Right lung (tissue), 5 donors: Measurements from ENCODE around the gene SLC44A5. TPM values are rescaled to one million over a fixed set of nuclear protein-coding genes. Genes with fewer than 3 reads are reported as not detected.
"Not testable (repeated sequence)": the region's sequence is repeated elsewhere in the genome, so short reads cannot be mapped to it uniquely, and the experiment has no call there.

Experiments
- DNase-seq, 2 donors: peaks; one replicate each; pipeline ENCODE4 v3.0.0-alpha.2; 2013
- polyA plus RNA-seq, 5 donors: library from polyadenylated mRNA; unstranded; fragments of 120-200 nt; gene quantifications; one replicate each; pipeline versions ENCODE4 v1.2.1 to v1.2.3, GENCODE V29; 2013; ENCODE audit warnings: inconsistent platforms in 1 of 5, low replicate concordance in 1 of 5; ENCODE audit not compliant: insufficient read length in 5 of 5, insufficient read depth in 1 of 5

SLC44A5 gene
- polyA plus RNA-seq, 5 donors: 1.0 to 7.4 (median 3.3) TPM

GRCh38 chr1:75375476-75376447 lies 235.2 kb downstream of the SLC44A5 start:
- not testable (repeated sequence) for DNase-seq

DNA sequence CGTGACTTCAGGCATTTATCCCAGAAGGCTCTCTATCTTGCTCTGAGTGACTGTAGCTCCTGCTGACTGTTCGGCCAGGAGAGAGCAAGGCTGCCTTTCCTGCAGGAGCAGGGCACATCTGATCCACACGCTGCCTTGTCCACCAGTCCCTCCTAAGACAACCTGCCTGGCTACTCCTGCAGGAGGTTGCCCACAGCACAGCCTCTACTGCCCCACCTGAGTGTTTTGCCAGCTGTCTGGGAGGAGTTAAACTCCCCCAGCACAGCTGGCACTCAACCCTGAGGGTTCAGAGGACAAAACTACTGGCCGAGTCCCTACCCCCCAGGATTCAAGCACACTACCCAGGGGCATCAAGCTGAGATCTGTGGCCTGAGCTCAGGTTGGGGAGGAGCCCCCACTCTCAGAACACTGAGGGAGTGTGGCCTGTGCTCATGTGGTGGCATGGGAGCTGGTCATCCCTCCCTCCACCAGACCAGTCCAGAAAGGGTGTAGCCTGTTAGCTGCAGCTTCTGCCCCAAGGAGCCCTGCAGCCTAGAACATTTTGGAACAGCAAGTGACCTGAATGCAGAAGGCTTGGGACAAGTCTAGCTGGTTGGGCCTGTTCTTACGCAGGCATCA lies 237.3 kb downstream of the SLC44A5 start:
- no peak for DNase-seq

DNA sequence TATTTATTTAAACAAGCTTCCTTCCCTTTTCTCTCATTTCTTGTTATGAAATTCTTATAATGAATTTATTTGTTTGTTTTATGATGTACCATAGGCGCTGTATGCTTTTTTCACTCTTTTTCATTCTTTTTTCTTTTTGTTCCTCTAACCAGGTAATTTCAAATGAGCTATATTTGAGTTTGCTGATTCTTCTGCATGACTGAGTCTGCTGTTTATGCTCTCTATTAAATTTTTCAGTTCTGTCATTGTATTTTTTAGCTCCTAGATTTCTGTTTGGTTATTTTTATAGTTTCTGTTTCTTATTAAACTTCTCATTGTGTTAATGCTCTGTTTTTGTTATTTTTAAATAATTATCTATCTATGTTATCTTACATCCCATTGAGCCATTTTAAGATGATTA lies 244.3 kb downstream of the SLC44A5 start:
- no peak for DNase-seq

DNA sequence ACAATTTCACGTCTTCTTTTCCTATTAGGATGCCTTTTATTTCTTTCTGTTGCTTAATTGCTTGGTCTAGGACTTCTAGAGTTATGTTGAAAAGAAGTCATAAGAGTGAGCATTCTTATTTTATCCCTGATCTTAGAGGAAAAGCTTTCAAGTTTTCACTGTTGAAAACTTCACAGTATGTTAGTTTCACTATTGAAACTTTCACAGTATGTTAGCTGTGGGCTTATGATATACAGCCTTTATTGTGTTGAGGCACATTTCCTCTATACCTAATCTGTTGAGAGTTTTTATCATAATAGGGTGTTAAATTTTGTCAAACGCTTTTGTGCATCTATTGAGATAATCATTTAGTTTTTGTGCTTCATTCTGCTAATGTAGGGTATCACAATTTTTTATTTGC lies 249.7 kb downstream of the SLC44A5 start:
- DNase-seq: no peak

GRCh38 chr1:75354267-75354666 lies 256.6 kb downstream of the SLC44A5 start:
- not testable (repeated sequence) for DNase-seq

GRCh38 chr1:75353051-75353450 lies 257.9 kb downstream of the SLC44A5 start:
- DNase-seq: no peak

DNA sequence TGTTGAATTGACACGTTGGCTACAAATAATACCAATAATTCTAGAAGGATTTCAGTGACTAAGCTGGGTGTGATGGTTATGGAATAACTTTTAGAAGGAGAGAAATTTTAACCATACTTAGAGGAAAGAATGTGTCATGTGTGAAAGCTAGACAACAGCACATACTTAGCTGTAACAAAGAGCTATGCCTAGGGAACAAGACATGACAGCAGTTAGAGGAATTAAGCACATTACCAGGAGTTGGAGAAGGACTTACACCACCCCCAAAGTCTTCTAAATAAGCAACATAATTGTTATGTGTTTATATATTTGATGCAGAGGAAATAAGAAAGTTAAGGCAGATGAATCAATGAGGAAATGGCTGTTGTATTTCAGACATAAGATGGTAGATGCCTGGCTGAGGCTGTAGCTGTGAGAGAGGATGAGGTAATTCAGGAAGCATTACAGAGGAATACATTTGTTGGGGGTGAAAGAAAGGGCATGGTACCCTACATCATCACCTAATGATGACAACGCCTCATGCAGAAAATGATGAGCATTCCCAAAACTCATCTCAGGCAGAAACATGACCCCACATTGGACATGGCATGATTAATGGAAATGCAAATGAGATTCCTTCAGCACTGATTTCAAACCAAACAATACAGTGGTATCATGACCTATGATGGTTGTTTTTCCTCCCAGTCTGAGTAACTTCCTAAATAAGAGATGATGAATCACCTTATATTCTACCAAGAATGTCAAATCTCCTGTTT lies 265.2 kb downstream of the SLC44A5 start:
- DNase-seq: no peak

- DNase-seq: no peak
Observed at GRCh38 chr1:75342786-75343185, 268.1 kb downstream of the SLC44A5 start.

DNA sequence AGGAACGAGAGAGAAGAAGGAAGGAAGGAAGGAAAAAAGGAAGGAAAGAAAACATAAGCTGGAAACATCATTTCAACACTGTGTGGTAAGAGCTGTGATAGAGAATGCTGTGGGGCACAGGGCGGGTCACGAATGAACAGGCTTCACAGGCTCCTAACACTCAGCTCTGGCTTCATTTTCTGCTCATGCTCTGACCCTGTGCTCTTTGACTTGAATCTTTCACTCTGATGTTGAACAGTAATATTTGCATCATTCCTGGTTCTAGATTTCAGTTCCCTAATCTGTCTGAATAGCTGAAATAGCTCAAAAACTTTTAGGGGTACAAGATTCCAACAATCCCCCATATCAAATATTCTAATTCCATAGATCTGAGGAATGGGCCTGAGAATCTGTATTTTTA lies 269.4 kb downstream of the SLC44A5 start:
- DNase-seq: no peak

GRCh38 chr1:75338616-75339483 lies 272.1 kb downstream of the SLC44A5 start:
- peak in 1 of 2 donors; percentile 9 for DNase-seq

- no peak for DNase-seq
Observed at GRCh38 chr1:75334876-75335389, 276.0 kb downstream of the SLC44A5 start.

GRCh38 chr1:75330624-75331023 lies 280.3 kb downstream of the SLC44A5 start:
- no peak for DNase-seq

- no peak for DNase-seq
Observed at GRCh38 chr1:75328691-75329090, 282.2 kb downstream of the SLC44A5 start.

- no peak for DNase-seq
Observed at GRCh38 chr1:75327395-75327794, 283.5 kb downstream of the SLC44A5 start.

DNA sequence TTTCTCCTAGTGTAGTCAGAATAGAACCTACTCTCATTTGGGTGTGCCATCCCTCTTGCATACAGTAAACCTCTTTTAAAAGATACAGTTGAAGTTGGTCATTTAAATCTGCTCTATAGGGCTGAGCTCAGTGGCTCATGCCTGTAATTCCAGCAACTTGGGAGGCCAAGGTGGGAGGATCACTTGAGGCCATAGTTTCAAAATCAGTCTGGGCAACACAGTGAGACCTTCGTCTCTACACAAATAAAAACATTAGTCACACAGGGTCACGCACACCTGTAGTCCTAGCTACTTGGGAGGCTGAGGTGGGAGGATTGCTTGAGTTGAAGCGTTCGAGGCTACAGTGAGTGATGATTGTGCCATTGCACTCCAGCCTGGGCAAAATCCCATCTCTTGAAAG lies 292.9 kb downstream of the SLC44A5 start:
- no peak for DNase-seq

- DNase-seq: no peak
Observed at GRCh38 chr1:75316230-75316629, 294.7 kb downstream of the SLC44A5 start.

DNA sequence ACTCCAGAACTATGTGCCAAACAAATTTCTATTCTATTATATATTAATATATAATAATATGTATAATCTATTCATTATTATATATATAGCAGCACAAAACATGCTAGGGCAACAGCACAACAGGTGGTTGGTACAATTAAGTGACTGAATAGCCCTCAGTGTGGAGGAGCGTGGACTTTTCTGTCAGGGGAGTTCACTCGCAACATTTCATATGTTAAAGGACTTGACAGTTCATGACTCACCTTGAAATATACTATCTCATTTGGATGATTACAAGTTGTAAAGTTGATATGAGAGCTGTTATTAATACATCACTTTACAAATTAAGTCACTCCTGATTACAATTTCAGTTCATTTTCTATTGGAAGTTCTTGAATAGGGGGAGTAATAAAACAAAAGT lies 298.3 kb downstream of the SLC44A5 start:
- DNase-seq: no peak

DNA sequence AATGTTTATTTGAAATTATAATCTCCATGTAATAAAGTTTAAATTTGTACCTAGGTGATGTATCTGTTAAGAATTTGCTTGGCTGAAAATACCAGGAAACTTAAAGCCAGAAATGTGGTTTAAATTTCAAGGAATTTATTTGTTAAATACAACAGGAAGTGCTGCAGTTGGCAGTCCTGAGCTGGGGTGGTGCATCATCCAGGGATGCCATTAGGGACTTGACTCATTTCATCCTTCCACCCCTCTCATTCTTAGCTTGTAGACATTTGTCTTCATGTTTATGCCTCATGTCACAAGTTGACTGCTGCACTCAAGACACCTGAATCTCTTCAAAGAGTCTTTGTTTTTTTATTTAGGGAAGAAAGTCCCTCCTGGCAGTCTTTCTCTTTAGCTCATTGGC lies 300.8 kb downstream of the SLC44A5 start:
- DNase-seq: no peak

- DNase-seq: no peak
Observed at GRCh38 chr1:75308365-75308764, 302.5 kb downstream of the SLC44A5 start.

GRCh38 chr1:75305061-75305460 lies 305.9 kb downstream of the SLC44A5 start:
- DNase-seq: no peak

DNA sequence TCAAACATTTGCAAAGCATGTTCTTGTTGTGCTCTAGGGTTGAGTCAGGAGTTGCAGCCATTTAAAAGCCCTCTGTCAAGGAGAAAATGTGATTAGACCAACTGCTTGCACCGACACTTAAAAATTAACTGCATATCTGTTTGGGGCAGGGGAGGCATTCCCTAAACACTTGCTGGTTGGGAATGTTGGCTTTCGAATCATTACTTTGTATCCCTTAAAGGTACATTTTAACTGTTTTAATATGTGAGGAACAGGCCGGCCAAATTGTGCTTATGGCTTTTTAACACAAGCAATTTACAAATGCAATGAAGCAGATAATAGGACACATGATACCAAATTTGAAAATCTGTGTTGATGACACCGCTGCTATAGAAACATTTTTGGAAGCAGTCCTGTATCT lies 317.6 kb downstream of the SLC44A5 start:
- DNase-seq: no peak
